HG03520 (cell line): ENCODE data around the gene GBGT1.
"Not testable (repeated sequence)": the region's sequence is repeated elsewhere in the genome, so short reads cannot be mapped to it uniquely, and the experiment has no call there.

Experiments used
- ATAC-seq: cut with Tn5 transposase; IDR thresholded peaks from one replicate; pipeline ENCODE4 v1.9.1; 2021; ENCODE audit warnings: mild to moderate bottlenecking, moderate library complexity; ENCODE audit not compliant: unreplicated experiment

GBGT1 gene

DNA sequence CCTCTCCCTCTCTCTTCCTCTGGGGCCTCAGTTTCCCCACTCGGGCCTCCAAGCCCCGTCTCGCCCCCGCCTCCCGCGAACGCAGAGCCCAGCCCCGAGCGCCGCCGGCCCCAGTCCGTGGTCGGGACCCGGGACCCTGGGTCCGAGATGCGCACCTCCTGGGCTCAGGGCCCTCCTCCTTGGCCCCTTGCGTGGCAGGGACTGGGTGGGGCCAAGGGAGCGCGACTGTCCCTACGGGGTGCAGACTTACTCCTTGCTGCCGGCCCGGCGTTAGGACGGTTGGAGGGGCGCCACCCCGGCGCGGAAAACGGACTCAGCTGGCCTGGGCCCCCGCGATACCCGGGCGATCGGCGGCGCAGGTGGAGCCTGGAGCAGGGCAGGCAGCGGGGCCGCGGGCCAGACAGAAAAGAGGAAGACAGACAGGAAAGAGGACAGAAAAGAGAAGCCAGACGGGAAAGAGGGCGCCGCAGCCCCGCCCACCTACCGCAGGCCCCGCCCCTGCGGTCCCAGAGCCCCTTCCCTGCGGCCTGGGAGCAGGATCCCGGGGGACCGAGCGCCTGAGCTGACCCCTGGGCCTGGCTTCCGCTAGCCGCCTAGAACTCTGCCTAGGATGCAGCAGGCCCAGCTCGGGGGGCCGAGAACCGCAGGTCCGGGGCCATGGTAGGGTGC lies at the start of gene GBGT1:
GBGT1 (minus strand) TSS at position 411 of the 669 bp plus-strand sequence. CDS start 1,502 bp downstream, outside the sequence.
- ATAC-seq: no peak

DNA sequence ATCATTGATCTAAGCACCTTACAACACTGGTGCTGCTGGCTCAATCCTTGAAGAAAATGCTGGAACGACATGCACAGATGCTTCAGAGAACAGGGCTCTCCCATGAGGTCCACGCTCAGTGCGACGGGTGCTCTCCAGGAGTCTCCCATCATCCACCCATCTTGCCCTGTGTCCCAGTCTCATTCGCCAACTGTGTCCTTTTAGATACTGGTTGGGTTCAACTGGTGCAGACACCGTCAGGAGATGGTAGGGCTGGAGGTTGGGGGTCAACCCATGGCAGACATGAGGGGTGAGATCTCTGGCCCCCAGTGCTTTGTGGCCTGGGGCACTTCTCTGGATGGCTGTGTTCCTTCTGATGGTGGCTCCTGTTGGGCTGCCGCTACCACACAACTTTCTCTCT lies 46.9 kb upstream of the GBGT1 start:
- no peak for ATAC-seq

DNA sequence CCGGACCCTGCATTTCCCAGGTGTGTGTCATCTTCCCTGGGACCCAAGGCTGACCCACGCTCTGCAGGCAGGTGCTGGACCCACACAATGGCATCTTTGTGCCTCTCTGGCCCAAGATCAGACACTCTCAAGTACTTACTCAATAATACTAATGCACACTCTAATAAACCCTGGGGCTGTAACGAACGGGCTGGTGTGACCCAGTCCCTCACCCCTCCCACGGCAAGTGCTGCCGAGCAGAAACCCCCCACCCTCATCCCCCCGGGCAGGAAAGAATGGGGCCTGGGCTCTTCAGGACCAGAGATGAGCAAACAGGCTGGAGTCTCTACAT lies 46.5 kb upstream of the GBGT1 start:
- ATAC-seq: no peak

DNA sequence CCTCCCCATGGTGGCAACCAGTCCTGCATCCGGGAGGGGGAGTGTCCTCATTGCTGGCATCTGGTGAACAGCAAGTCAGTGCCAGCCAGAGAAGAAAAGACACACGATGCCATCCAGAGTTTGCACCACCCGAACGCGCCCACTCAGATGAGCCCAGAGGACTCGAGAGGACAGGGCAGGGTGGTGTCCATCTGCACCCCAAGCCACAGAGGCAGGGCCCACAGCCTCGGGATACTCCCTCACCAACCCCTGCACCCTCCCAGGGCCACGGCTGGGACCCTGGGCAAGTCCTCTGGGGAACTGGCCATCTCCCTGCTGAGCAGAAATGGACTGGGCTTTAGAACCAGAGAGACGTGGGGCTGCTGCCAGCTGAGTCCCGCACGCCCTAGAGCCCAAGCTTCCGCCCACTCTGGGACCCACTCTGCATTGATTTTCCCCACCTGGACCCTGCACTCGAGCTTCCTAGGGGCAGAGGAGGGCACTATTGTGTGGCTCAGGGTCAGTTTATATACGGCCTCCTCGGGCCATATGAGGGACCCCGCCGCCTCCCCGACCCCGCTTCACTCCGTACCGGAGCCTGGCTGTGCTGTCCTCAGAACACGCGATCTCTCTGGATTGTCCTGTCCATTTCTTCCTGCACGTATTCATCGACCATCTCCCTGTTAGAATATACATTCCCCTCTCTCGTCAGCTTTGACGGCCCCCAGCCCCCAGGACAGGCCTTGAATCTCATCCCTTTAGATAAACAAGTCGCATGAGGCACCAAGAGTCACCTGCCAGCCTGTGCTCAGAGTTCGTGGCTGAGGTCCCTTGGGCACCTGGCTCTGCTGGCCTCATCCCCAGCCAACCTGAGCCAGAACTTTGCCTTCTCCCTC lies 45.9 kb upstream of the GBGT1 start:
- not testable (repeated sequence) for ATAC-seq

DNA sequence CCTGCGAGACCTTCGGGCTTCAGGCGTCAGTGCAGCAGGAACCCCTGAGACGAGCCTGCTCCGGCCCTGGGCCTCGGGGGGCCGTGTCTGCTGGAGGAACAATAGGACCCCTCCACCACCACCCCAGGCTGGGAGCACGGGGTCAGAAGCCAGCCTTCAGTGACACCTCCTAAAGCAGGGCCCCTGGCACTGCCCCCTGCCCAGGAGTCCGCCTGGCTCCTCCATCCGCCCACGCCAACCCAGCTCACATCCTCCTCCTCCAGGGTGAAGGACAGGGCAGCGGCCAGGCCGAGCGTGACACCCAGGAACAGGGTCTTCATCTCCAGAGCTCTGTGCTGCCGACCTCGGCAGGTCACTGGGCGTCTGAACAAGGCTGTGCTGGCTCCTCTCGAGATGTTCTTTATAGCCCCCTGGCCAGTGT lies 45.2 kb upstream of the GBGT1 start, which contains the start of gene OBP2B:
OBP2B (minus strand) TSS at position 371 of the 421 bp plus-strand sequence; CDS start at position 320, 51 bp downstream.
- ATAC-seq: not testable (repeated sequence)

DNA sequence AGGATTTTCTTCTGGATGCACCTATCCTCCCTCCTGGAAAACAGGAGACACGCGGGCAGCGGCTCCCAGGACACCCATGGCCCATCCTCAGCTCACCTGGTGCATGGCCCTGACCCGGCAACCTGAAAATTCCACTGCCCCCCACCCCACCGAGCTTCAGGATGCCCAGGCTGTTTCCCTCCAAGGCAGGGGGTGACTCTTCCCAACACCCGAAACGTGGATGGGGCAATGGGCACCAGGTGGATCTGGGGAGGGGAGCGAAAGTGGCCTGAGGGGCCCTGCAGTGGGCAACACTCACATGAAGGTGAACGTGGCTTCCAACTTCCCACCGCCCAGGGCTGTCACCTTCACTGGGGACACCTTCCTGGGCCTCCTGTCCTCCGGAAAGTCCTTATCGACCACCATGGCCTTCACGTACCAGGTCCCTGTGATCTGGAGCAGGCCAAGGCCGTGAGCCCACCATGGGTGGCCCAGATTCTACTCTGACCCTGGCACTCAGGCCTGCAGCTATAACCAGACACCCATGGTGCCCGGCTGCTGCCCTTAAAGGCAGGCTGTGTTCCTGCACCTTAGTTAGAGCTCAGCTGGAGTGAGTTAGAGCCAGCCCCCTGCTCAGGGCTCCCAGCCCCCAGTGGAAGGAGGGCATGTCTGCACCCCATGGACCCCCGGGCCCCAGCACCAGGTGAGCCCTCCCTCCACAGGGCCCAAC lies 44.6 kb upstream of the GBGT1 start:
- ATAC-seq: not testable (repeated sequence)

DNA sequence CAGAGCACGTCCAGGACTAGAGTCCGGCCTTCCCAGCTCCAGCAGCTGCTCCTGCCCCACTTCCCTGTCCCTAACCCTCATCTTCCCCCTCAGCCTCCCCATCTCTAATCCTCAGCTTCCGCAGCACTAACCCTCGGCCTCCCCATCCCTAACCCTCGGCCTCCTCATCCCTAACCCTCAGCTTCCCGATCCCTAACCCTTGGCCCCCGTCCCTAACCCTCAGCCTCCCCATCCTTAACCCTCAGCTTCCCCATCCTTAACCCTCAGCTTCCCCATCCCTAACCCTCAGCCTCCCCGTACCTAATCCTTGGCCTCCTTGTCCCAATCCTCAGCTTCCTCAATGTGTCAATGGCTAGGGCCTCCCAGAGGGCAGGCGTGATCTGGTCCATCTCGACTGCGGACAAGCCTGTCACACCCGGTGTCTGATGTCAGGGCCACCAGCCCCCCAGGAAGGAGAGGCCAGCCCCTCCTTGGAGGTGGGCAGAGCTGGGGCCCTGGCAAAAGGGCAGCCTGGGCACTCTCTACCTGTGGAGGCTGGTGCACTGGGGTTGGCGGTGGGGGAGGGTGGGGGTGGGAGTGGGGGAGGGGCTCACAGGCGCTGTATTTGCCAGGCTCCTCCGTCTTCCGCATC lies 43.9 kb upstream of the GBGT1 start:
- no peak for ATAC-seq

DNA sequence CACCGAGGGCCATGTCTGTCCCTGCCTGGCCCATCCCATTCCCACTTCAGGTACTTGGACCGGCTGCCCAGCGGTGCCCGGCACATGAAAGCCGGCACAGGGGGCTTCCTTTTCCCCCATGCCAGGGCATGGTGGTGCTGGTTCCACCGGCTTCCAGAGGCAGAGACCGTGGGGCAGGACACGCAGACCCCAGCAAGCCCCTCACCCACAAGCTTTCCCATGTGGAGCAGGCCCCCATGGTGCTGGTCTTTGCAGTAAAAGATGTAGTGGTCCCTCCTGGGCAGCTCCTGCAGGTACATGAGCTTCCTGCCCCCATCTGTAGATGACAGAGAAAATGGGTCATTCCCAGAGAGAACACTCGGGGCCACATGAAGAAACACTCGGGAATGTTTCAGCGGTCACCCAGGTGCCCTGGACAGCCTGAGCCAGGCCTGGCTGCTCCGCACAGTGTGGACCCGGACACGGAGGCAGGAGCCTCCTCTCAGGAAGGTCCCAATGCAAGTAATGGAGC lies 43.4 kb upstream of the GBGT1 start:
- no peak for ATAC-seq

DNA sequence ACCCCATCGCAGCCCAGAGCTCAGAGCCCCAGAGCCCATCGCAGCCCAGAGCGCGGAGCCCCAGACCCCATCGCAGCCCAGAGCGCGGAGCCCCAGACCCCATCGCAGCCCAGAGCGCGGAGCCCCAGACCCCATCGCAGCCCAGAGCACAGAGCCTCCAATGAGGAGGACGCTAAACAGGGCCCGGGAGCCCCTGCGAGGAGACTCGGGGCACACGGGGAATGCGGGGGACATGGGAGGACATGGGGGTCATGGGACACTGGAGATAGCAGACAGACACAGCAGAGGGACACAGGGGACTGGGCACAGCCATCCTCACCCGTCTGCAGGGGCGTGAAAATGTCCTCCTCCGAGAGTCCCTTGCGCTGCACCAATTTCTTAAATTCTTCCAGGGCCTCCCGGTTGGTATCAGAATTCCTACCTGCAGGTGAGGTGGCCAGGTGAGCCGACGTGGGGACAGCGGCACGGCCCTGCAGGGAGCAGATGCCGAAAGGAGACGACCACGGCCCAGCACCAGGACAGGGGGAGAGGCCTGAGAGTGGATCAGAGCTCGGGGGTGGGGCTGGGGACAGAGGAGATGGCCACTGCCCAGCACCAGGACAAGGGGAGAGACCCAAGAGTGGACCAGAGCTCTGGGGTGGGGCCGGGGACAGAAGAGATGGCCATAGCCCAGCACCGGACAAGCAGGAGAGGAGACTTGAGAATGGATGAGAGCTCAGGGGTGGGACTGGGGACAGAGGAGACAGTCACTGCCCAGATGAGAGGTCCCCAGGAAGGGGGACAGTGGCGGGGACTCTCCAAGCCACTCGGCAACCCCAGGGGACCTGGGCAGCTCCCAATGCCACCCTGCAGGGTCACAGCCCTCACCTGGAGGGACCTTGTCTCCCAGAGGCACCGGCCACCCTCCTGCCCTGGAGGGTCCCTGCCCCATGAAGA lies 42.5 kb upstream of the GBGT1 start:
- ATAC-seq: no peak

DNA sequence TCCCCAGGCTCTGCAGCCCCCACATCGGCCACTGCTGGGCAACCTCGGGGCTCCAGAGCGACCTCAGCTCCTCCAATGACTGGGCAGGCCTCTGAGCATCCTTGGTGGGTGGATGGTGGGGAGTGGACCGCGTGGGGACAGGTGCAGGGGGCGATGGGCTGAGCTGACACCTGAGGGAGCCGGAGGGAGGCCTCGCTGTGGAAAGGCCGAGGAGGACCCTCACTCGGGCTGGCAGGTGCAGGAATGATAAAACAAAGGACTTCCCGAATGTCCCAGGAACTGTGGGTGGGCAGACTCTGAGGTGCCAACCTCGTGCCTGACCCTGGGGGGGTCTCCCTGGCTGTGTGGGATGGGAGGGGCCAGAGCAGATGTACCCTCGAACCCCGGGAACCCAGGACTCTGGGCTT lies 41.8 kb upstream of the GBGT1 start:
- not testable (repeated sequence) for ATAC-seq

DNA sequence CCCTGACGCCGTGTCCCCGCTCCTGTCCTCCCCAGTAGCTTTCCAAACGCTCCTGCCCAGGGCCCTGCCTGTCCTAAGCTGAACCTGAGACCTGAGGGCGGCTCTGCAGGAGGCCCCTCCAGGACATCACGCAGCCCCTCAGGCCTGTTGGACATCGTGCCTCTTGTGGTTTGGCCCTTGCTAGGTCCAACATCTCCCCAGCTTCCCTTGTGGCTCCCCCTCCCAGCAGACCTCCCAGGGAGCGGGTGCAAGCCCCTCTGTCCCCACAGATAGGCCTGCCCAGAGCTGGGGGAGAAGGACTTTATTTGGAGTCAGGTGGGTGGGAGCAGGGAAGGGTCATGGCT lies 41.3 kb upstream of the GBGT1 start:
- no peak for ATAC-seq

DNA sequence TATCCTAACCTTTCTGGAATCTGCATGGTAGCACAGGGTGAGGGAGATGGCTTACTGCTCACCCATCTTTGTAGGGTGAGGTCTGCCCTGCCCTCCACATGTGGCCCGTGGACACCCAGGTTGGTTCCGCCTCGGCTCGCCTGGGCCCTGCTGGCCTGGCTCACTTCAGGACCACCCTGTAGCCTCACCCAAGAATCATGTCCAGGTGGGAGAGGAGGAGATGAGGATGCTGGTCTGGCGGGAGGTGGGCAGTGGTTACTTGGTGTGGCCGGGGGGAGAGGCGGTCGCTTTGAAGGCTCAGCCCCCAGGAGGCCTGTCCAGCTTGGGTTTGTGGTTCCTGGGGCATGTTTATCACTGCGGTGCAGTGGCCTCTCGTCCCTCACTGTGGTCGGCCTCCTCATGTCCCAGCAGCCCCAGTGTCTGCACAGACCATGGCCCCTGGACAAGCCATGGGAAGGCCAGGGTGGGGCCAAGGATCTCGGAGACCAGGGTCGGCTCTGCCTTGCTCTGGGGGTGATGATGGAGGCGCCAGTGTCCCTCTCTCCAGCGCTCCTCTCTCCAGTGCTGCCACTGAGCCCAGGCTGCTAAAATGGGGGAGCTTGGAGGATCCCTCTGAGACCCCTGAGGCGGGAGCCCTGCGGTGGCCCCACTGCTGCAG lies 40.8 kb upstream of the GBGT1 start:
- no peak for ATAC-seq

DNA sequence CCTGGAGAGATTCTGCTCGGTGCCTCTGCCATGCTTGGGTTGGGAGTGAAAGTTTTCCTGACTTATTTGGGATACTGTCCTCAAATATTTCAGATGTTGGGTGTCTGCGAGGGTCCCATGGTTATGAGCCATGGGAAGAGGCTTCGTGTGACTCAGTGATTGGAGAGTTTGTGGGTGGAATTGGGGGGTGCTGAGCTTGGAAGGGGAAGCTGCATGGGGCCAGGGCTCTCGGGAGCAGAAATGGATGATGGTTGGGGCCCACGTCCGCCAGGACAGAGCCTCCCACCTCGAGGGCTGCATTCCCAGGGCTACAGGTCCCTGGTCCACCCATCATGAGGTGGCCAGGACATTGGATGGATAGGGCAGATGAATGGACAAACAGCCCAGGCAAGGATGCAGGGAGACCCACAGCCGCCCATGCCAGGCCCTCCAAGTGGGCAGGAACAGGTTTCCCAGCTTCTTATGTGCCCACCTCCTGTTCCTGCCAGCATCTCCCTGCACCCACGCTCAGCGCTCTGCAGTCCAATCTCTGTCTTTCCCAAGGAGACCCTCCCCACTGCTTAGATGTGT lies 39.9 kb upstream of the GBGT1 start:
- no peak for ATAC-seq

DNA sequence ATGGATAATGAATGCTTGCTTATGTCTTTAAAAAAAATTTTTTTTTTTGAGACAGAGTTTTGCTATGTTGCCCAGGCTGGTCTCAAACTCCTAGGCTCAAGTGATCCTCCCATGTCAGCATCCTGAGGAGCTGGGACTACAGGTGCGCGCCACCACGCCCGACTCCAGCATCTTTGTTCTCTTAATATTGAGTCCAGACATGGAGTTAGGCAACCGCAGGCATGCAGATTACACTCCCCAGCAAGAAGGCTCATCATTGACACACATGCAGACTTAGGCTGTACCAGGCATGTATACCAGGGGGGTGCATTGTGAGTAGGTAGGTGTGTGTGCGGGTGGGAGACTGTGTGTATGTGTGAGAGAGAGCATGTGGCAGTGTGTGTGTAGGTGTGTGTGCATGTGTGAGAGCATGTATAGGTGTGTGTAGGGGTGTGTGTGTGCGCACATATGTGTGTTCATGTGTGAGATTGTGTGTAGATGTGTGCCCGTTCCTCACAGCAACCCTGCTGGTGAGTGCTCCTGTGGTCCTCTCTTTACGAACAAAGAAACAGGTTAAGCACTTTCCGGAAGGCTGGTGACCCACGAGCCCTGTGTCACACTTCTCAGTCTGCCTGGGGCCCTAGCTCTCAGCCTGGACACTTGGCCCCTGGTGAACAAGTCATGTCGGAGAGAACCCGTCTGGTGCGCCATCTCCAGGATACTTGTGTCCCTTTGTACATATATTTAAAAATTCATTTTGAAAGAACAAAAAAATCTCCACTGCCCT lies 39.2 kb upstream of the GBGT1 start:
- ATAC-seq: no peak

DNA sequence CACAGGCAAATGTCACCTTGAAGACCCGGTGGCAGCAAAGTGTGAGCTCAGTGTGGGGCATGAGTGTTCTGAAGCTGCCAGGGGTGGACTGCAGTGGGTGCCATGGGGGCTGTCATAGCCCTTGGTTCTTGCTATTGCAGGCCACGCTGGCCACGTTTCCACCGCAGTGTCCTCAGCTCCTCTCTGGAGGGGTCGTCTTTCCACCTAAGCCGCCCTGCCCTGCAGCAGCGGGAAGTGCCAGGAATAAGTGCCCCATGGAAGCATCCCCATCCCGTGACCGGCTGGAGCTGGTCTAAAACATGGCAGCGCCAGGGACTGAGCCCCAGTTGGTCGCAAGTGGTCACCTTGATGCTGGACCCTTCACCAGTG lies 38.4 kb upstream of the GBGT1 start:
- no peak for ATAC-seq

DNA sequence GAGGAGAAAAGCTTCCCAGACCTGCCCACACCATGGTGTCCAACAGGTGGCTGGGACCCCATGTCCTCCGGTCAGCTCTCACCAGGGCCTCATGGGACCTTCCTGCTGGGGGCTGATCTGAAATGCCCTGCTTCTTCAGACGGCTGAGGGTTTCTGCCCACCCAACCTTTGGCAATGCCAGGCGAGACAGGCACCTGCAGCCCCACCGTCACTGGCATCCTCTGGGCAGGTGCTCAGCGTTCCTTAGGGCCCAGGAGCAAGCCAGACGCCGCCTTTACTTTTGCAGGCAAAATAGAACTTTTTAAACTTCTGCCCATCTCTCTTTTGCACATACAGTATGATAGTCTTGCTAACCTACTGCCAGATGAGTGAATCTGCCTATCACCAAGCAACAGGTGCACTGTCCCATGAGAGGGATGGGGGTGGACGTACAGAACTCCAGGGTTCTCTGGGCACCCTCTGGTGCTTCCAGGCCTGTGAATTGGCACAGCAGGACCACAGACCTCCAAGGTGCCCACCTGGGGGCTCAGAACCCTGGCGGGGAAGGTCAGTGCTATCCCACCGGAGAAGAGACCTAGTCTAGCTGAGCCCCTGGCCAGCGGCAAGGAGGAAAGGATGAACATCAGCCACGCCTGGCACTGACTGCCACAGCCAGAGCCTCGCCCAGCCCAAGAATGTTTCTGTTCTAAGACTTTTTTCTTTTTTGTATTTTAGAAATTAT lies 37.9 kb upstream of the GBGT1 start:
- ATAC-seq: no peak

DNA sequence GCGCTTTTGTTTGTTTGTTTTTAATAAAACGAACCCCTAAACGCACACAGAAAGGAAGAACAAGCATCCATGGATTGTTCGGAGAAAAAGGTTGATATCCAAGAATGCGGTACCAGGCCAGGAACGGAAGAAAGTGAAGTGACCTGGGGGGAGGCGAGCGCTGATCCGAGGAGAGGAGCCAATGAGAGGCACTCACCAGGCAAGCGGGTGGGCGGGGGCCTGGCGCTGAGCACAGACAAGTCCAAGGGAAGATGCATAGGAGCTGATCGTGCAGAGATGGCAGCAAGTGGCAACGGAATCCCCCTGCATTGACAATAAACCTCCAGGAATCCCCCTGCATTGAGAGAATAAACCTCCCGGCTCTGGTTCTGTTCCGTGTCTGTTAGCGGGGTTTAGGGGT lies 36.9 kb upstream of the GBGT1 start:
- no peak for ATAC-seq
